ENCODE results near the gene ST6GALNAC4. TPM values are rescaled to one million over a fixed set of nuclear protein-coding genes. Genes with fewer than 3 reads are reported as not detected.

ST6GALNAC4 gene

GRCh38 chr9:127858041-127858512 is 58.8 kb downstream of the ST6GALNAC4 start:
- H3K14ac ChIP-seq (ENCODE audit: low read length), result no peak overlapping the region
- H3K27ac ChIP-seq (replicated peaks; ENCODE audit: low read length), result no peak overlapping the region
- H3K79me1 ChIP-seq (ENCODE audit: low read depth, low read length), result peaks cover 1% of the 10 kb centered on the region
- no peak overlapping the region for H2BK15ac ChIP-seq (ENCODE audit: low read length)
- H2BK12ac ChIP-seq (ENCODE audit: low read length), result no peak overlapping the region
- no peak overlapping the region for H3K23ac ChIP-seq (ENCODE audit: low read depth, low read length, poor library complexity)
- H2BK5ac ChIP-seq (ENCODE audit: low read length), result no peak overlapping the region
- peak overlapping the region; percentile 17 for H3K9ac ChIP-seq (ENCODE audit: low read depth, low read length, poor library complexity)
- H3K9me3 ChIP-seq (replicated peaks in 1 of 2; ENCODE audit: control insufficient read depth in 2 of 2, insufficient read depth in 1 of 2, low read depth in 1 of 2, low read length in 2 of 2), result no peaks in the 10 kb centered on the region
- no peak overlapping the region for H3K4me3 ChIP-seq (ENCODE audit: low read length in 2 of 2)
- no peaks in the 10 kb centered on the region for H3K36me3 ChIP-seq (replicated peaks in 1 of 2; ENCODE audit: control insufficient read depth in 2 of 2, insufficient read depth in 2 of 2, low read length in 2 of 2)
- peaks cover 0 to 6% of the 10 kb centered on the region in 2 donors for H3K4me1 ChIP-seq (ENCODE audit: control insufficient read depth in 2 of 2, insufficient read depth in 1 of 2, low read depth in 1 of 2, low read length in 2 of 2)
- DNase-seq (ENCODE audit: low spot score), result no peak
- H2AK5ac ChIP-seq (ENCODE audit: low read depth, low read length), result peak overlapping the region; percentile 99
- no peak overlapping the region for H4K8ac ChIP-seq (ENCODE audit: low read depth, low read length)
- H3K4me2 ChIP-seq (ENCODE audit: insufficient read depth, low read length, poor library complexity, severe bottlenecking), result no peak overlapping the region
- no peak overlapping the region for H4K91ac ChIP-seq (ENCODE audit: low read depth, low read length, poor library complexity)
- no peak overlapping the region for H3K18ac ChIP-seq (ENCODE audit: low read length)
- H3K4ac ChIP-seq (ENCODE audit: low read length), result no peak overlapping the region
- no peak overlapping the region for H2BK120ac ChIP-seq (ENCODE audit: low read depth, low read length)
- no CpG with 5 or more reads among the region's 12 CpGs for WGBS, 2 donors (ENCODE audit: extremely low coverage in 2 of 2, insufficient read length in 2 of 2, insufficient replicate concordance in 1 of 2)
- no peaks in the 10 kb centered on the region for H3K27me3 ChIP-seq (ENCODE audit: control insufficient read depth in 3 of 3, insufficient read depth in 3 of 3, low read depth in 1 of 3, low read length in 3 of 3)
- H2AFZ ChIP-seq (ENCODE audit: low read length), result no peak overlapping the region

Small RNA genes lying within 50 kb of the gene (small RNA-seq; reads per million reads assigned to genes)
- not detected for gene MIR4672 (ENCODE audit: insufficient read depth)
